ENCODE results near the gene HAUS6. TPM values are rescaled to one million over a fixed set of nuclear protein-coding genes. Genes with fewer than 3 reads are reported as not detected.

The HAUS6 gene
- total and polyA plus RNA-seq, 2 of the 8 experiments (the other 6 are each of a cell fraction or from before 2014, with no cell fraction given) = 11.7 to 52.4 TPM

- FAIRE-seq = no peak
- no peak overlapping the region for H3K56ac ChIP-seq (replicated peaks; ENCODE audit: insufficient read length, low read depth, low read length)
- TF ChIP-seq SP1 (IDR thresholded peaks at IDR 0.05; ENCODE audit: low read depth, low read length) (no peak), ASH2L (IDR thresholded peaks at IDR 0.05; ENCODE audit: low read length) (no peak), TBP (IDR thresholded peaks at IDR 0.05; ENCODE audit: low read depth, low read length) (no peak), KDM4A (IDR thresholded peaks at IDR 0.05; ENCODE audit: low read depth, low read length, severe bottlenecking) (no peak), RAD21 (IDR thresholded peaks at IDR 0.05 in 1 of 2, conservative IDR thresholded peaks at IDR 0.05 in 1 of 2; ENCODE audit: low read depth in 2 of 2, low read length in 2 of 2) (no peak), EZH2 (IDR thresholded peaks at IDR 0.05; ENCODE audit: low read depth, low read length, severe bottlenecking) (no peak), RNF2 (IDR thresholded peaks at IDR 0.05; ENCODE audit: borderline replicate concordance, low read depth, low read length, missing control alignments, poor library complexity, severe bottlenecking) (no peak), POU5F1 (IDR thresholded peaks at IDR 0.05; ENCODE audit: low read depth, low read length) (no peak), TEAD4 (IDR thresholded peaks at IDR 0.05; ENCODE audit: low read depth, low read length) (no peak), JUND (IDR thresholded peaks at IDR 0.05; ENCODE audit: low read length) (no peak), POLR2AphosphoS5 (IDR thresholded peaks at IDR 0.05; ENCODE audit: low read depth, low read length) (no peak), FOSL1 (IDR thresholded peaks at IDR 0.05; ENCODE audit: insufficient read depth, low read depth, low read length) (no peak), CTBP2 (IDR thresholded peaks at IDR 0.05; ENCODE audit: borderline replicate concordance, insufficient read depth, insufficient read length, low read length) (no peak)
Measured at GRCh38 chr9:19151425-19152159, 48.9 kb upstream of the HAUS6 start.

More at GRCh38 chr9:19151425-19152159, 48.9 kb upstream of the HAUS6 start:
- Histone ChIP-seq H4K91ac (replicated peaks; ENCODE audit: insufficient read length, low read length) (no peak overlapping the region), H2BK120ac (replicated peaks; ENCODE audit: low read depth, low read length) (no peak overlapping the region), H3K9me3 (ENCODE audit: insufficient read depth in 2 of 2, low read depth in 1 of 2, low read length in 1 of 2) (no peaks in the 10 kb centered on the region), H3K9ac (replicated peaks in 1 of 4; ENCODE audit: extremely low read depth in 1 of 4, low read depth in 3 of 4, low read length in 3 of 4) (no peak overlapping the region), H2BK20ac (ENCODE audit: low read length) (no peak overlapping the region), H3K27me3 (replicated peaks in 1 of 4; ENCODE audit: control insufficient read depth in 3 of 4, extremely low read depth in 1 of 4, insufficient read depth in 3 of 4, low read length in 3 of 4) (no peaks in the 10 kb centered on the region; a peak in 1 of 7 replicates), H3K4ac (replicated peaks; ENCODE audit: insufficient read length, low read depth, low read length) (no peak overlapping the region), H3K79me1 (ENCODE audit: low read depth, low read length) (no peaks in the 10 kb centered on the region), H4K5ac (ENCODE audit: insufficient read length, low read depth, low read length) (no peak overlapping the region), H3K18ac (ENCODE audit: extremely low read depth, low read length) (no peak overlapping the region), H4K8ac (ENCODE audit: extremely low read depth, insufficient read depth, low read length) (no peak overlapping the region), H3K14ac (ENCODE audit: insufficient read length) (no peak overlapping the region), H3K23me2 (ENCODE audit: low read depth, low read length) (no peaks in the 10 kb centered on the region), H3K4me2 (ENCODE audit: insufficient read depth in 1 of 2, low read depth in 2 of 2, low read length in 2 of 2) (no peak overlapping the region), H3K4me3 (ENCODE audit: extremely low read depth in 1 of 4, insufficient read depth in 2 of 4, low read depth in 3 of 4, low read length in 4 of 4) (no peak overlapping the region), H2BK5ac (ENCODE audit: low read depth, low read length) (no peak overlapping the region), H2AK5ac (ENCODE audit: low read depth, low read length) (no peak overlapping the region), H3K23ac (ENCODE audit: insufficient read length) (no peak overlapping the region), H4K20me1 (replicated peaks in 1 of 2; ENCODE audit: control insufficient read depth in 1 of 2, insufficient read depth in 2 of 2, low read length in 2 of 2) (no peaks in the 10 kb centered on the region), H2BK12ac (ENCODE audit: low read depth, low read length) (no peak overlapping the region), H3K36me3 (ENCODE audit: control insufficient read depth in 2 of 4, insufficient read depth in 4 of 4, low read length in 3 of 4) (no peaks in the 10 kb centered on the region), H2BK15ac (ENCODE audit: low read length) (no peak overlapping the region), H3K79me2 (ENCODE audit: control insufficient read depth in 1 of 2, insufficient read depth in 2 of 2, low read length in 2 of 2) (no peaks in the 10 kb centered on the region), H3K4me1 (replicated peaks in 1 of 4; ENCODE audit: control insufficient read depth in 3 of 4, insufficient read depth in 4 of 4, low read length in 3 of 4) (no peaks in the 10 kb centered on the region), H3K27ac (ENCODE audit: low read depth, low read length) (no peak overlapping the region), H2AFZ (ENCODE audit: low read length) (no peak overlapping the region)
- ChIA-PET CTCF (ENCODE audit: partially characterized antibody) (interaction anchor here (0.6 to 2.3 kb wide), 6 partner anchors 10 to 309 kb away, joined by 3 to 11 read pairs (median 3); no protein-coding TSS in a partner anchor), POLR2A (ENCODE audit: partially characterized antibody) (no interaction called here)
- WGBS, 2 experiments (ENCODE audit: extremely low coverage in 1 of 2, insufficient coverage in 1 of 2, insufficient read length in 1 of 2, insufficient replicate concordance in 2 of 2, low coverage in 1 of 2, low lambda C conversion rate in 2 of 2, missing lambda C conversion rate in 1 of 2) = 74% methylated on average over 5 of the region's 5 CpGs; no CpG with 5 or more reads in 1 of the 2 experiments
- no peak for DNase-seq (ENCODE audit: low read depth in 1 of 2, low spot score in 2 of 2)
